NCI-H2227 treated with DMSO at 0.1 percent for 48 hours (cell line): Measurements from ENCODE around the gene EGFL8.
"Not testable (repeated sequence)": the region's sequence is repeated elsewhere in the genome, so short reads cannot be mapped to it uniquely, and the experiment has no call there.

Experiments
- DNase-seq: peaks from one replicate; lab custom pipeline; 2025; lab: John Stamatoyannopoulos, UW

EGFL8 gene

DNA sequence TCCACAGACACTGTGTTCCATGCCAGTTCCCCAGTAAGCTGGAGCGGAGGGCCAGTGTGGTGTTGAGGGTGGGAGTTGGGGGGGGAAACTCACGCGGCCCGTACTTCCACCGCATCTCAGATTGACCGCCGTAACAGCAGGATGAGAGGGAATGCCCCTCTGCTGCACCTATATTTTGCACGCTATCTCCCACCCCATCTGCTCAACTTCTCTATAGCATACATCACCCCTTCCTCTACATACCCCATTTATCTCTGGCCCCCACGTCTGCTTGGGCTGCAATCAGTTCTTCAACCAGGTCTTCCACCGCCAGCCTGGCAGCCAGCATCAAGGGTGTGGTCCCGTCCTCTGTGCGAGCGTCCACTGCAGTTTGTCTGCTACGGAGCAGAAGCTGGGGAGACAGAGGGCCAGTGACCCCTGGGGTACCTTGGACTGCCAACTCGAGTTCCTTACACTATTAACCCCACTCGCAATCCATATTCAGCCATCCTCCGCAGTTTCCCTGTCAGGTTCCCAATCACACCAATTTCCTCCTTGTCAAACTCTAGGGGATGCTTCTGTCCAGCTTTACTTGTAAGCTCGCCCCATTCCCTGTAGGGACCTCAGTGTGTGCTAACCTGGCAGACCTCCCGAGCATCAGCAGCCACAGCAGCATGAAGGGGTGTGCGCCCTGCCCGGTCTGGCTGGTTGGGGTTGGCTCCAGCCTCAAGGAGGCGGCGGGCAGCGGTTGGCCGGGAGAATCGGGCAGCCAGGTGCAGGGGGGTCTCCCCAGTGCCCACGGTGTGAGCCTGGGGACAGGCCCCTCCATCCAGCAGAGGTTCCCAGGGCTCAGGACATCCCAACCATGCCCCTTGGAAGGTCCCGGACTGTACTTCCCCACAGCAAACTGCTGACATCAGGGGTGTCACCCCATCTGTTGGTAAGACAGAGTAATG, 32.6 kb downstream of the EGFL8 start:
- peak; percentile 68 for DNase-seq

DNA sequence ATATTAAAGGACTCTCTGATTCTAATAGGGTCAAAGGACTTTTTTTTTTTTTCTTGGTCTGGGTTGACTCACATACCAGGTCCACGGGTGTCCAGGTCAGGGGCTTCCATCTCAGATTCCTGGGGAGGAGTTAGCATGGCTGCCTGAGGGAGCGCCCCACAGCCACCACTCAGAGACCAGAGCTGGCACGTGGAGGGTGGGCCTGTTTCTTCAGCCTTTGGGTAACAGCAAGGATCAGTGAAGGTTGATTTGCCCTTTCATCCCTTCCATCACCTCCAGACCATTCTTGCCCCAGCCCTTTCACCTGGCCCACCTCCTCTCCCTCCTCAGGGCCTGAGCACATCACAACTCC, 33.9 kb downstream of the EGFL8 start:
- no peak for DNase-seq

DNA sequence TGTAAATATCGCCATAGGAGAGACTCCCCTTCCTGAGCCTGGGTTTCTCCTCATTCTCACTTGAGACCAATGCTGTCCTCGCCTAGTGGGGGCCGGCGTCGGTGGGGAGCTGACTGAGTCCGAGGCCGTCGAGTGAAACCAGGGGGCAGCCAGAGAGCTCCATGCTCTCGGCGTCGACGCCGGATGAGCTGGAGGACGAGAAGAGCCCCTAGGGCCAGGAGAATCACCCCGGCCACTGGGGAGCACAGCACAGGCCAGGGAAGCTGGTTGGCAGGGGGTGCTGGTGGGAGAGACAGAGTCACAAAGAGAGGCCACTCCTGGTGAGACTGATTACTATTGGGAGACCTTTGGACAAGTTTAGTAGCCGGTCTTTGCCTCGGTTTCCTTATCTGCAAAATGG, 34.5 kb downstream of the EGFL8 start:
- DNase-seq = no peak

DNA sequence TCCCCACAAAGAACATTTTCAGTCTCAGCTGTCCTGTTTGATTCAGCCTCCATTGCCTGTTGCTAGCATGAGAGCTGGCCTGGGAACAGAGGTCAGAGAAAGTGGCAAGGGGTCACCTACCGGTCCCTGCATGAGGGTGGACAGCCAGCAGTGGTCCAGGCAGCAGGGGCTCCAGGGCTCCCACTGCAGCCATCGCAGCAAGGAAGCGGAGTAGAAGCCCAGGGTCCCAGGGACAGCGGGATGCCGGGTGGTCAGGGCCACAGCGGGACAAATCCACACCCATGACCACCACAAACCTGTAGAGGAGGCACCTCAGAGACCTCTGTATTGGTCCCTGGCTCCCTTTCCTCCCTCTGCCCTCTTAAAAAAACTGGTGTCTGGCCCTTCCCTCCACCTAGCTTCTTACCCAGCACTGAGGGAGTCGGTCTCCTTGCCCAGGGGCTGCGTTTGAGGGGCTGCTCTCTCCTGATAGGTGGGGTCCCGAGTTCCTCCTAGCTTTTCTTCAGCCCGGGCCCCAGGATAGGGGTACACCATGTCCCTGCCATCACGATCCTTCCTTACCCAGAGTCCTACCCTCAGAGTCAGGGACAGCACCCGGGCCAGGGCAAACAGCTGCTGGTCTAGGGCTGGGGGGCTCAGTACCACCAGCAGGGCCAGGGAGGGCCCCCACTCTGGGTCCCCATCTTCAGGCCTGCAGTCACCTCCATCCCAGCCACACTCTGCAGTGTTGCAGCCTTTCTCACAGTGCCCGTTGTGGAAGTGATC, 36.5 kb downstream of the EGFL8 start:
- no peak for DNase-seq

DNA sequence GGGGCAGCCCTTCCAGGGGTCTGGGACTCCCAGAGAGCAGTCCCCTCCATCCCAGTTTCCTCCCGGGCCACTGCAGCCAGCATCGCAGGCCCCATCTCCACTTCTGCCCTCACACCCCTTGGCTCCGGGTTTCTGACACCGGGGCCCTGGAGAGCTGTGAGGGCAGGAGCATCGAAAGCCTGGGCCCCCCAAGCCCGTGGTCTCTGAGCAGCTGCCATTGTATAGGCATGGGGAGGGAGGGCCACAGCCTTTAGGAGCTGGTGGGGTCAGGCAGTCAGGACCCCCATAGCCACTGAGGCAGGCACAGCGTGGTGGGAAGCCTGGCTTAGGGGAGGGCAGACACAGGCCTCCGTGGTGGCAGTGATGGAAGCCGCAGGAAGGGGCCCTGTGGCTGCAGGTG, 37.8 kb downstream of the EGFL8 start:
- no peak for DNase-seq

DNA sequence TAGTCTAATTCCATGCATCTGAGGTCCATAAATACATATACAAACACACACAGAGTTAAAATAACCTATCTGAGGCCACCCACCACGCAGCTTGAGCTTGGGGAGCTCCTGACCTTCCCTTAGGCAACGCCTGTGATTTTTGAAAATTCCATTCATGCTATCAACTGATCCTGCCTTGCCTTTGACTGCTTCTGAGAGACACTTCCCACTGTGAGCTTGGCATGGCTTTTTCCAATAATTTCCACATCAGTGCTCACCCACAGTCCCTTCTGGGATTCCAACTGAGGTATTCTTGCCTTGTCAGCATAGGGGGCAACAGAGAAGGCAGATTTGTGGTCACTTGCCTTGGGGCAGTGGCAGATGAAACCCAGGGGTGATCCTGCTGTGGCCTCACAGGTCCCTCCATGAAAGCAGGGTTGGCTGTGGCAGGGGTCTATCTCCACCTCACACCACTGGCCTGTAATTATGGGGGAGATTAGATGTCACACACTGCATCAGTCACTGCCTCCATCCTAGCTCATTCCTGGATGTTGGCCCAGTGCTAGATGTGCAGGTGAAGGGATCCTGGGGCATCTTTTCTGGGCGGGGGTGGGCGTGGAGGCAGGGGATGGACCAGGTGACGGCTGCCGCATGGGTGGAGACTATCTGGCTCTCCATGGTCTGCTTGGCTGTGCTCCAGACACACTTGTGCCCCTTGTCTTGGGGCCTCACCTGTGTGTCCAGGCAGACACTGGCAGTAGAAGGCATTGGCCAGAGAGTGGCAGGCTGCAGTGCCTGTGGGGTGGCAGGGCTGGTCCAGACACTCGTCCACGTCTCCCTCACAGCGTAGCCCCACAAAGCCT, 39.3 kb downstream of the EGFL8 start:
- peak; percentile 8 for DNase-seq

DNA sequence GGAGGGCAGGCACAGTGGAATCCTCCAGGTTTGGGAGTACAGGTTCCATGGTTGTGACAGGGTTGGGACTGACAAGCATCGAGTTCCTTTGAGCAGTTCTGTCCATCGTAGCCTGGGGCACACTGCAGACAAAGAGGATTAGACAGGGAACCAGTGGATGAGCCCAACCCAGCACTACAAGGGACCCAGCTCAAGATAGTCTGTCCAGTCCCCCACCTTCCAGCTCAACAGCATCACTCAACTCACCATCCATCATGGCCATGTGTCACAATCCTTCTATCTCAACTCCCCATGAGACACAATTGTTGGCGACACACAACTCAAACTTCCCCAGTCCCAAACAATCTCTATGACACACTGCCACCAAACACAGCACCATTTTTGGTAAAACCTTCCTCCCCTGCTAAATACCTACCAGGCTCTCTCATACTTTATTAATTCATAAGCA, 39.9 kb downstream of the EGFL8 start:
- no peak for DNase-seq

DNA sequence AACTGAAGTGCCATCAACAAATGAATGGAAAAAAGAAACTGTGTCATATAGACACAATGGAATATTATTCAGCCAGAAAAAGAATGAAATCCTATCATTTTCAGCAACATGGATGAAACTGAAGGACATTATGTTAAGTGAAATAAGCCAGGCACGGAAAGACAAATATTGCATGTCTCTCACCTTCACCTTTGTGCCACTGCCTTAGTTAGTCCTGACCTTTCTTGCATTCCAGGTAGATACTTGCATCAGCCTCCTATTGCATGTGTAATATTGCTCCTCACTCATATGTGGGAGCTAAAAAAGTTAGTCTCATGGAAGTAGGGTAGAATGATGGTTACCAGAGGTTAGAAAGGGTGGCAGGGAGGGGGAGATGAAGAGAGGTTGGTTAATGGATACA, 44.6 kb downstream of the EGFL8 start:
- DNase-seq = no peak

DNA sequence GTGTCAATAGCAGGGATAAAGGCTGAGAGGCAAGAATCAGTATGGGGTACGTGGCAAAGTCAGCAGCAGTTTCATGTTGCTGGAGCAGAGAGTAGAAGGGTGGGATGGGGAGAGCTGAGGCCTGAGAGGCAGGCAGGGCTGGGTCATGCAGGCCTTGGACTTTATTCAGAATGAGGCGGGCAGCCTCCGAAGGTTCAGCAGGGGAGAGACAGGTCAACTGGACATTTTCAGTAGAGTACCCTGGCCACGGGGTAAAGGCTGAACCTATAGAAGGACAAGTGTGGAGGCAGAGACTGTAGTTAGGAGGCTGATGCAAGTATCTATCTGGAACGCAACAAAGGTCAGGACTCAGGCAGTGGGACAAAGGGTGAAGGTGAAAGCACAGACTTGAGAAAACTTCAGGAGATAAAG, 45.8 kb downstream of the EGFL8 start:
- no peak for DNase-seq

DNA sequence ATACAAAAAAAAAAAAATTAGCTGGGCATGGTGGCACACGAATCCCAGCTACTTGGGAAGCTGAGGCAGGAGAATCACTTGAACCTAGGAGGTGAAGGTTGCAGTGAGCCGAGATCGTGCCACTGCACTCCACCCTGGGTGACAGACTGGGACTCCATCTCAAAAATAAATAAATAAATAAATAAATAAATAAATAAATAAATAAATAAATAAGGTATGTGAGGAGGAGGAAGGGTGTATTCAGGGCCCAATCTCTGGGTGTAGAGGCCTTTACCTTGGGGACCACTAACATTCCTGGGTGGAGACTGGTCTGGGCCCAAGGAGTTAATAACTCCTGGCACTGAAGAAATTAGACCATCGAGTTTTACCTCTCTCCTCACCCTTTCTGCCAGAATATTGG, 47.0 kb downstream of the EGFL8 start:
- not testable (repeated sequence) for DNase-seq

DNA sequence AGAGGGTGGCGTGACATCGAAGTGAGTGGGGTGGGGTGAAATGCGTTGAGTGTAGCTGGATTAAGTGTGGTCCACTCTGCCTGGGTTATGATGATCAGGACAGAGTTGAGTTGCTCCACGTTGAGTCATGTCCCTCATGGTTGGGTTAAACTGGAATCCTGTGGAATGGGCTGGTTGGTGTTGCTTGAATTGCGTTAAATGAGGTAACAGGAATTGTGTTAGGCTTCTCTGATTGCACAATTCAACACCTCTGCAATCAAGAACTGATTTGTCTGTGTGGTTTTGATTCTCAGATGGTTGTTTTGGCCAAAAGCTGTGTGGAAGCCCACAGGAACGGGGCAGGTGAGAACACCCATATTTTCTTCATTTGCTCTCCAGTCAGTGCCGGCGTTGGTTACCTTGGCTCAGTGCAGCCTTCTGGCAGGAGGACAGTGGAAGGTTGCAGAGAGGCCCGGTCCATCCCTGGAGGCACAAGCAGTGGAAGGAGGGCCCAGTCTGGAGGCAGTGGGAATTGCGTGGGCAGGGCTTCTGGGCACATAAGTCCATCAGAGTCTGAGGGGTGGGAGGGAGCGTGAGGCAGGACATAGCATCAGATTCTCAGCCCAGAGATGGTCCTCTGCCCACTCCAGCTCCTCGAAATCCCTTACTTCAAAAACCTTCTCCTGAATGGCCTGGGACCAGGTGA, 47.8 kb downstream of the EGFL8 start:
- no peak for DNase-seq

DNA sequence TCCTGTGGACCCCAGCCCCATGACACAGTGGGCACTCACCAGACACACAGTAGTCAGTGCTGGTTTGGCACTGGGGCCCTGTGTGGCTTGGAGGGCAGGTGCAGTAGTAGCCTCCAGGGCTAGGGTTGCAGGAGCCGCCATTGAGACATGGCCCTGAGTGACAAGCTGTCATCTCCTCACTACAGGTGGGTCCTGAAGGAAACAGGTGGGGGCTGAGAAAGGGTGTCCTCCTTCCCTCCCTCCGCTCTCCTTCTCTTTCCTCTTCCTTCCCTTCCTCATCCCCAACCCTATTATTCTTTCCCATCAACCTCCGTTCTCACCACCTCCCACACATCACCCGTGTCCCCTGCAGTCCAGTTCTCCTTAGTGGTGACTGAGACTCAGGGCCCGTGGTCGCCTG, 49.3 kb downstream of the EGFL8 start:
- no peak for DNase-seq

DNA sequence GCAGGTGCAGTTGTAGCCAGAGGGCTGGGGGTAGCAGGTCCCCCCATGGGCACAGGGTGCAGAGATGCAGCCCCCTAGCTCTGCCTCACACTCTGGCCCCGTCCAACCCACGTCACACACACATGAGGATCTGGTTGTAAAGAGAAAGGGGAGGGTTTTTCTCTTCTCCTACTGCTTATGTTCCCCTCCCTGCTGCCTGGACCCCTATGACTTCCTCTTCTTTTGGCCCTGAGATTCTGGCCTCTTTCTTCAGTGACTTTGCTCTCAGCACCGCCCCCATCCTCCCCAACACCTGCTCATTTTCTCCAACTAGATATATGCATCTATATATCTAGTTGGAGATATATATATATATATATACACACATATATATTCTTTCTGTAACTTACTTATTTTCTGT, 49.7 kb downstream of the EGFL8 start:
- DNase-seq = no peak

DNA sequence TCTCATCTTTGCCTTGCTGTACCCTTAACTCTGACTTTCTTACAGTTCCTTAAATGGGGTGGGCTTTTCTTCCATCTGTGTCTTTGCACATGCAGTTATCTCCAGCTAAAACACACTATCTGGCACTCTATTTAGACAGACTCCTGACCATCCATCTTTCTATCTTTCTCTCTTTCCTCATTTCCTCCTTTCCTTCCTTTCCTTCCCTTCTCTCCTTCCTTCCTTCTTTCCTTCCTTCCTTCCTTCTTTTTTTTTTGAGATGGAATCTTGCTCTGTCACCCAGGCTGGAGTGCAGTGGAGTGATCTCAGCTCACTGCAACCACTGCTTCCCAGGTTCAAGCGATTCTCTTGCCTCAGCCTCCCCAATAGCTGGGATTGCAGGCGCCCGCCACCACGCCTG, 51.2 kb downstream of the EGFL8 start:
- DNase-seq = no peak

DNA sequence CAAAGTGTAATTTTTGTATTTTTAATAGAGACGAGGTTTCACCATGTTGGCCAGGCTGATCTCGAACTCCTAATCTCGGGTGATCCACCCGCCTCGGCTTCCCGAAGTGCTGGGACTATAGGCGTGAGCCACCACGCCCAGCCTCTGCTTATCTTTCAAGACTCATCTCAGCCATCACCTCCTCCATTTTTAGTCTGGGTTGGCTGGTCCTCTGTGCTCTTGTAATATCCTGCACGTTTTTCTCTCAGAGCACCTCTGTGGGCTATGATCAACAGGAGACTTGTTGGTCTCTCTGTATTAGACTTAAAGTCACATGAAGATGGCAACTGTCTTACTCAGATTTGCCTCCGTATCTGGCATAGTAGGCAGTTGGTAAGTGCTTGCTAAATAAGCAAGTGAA, 51.9 kb downstream of the EGFL8 start:
- DNase-seq = no peak

DNA sequence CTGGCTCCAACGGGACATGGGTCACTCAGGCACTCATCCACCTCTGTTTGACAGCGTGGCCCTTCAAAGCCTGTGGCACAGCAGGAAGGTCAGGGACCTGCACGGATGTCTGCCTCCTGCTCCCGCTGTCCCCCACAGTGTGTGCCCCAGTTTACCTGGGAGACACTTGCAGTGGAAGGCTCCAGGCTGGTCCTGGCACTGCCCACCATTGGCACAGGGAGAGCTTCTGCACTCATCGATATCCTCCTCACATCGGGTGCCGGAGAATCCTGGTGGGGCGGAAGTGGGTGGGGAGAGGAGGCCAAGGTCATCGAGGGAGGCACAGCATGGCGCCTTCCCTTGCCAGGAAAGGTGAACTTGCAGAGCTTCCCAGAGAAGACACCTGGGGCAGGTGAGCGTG, 52.6 kb downstream of the EGFL8 start:
- DNase-seq = no peak
